ENCODE data around the gene SEL1L. TPM values are rescaled to one million over a fixed set of nuclear protein-coding genes. Genes with fewer than 3 reads are reported as not detected.

SEL1L gene
- polyA plus RNA-seq: 10 to 100 TPM; 29.3 to 41.7 (median 31.0) TPM

GRCh38 chr14:81533536-81534343 lies at the start of gene SEL1L:
TSS of gene SEL1L (minus strand) at chr14:81533853. CDS start at chr14:81533744, 109 bp downstream.
- peaks cover 38 to 67% of the 10 kb centered on the region in 2 donors for H3K4me1 Mint-ChIP-seq
- peak within 1 kb of the TSS; percentile 93 to 98 (median 95) for H3K4me3 Mint-ChIP-seq
- peak within 1 kb of the TSS; percentile 87 to 95 (median 92) for H3K27ac Mint-ChIP-seq

GRCh38 chr14:81582420-81582819 lies 48.8 kb upstream of the SEL1L start:
- Mint-ChIP-seq H3K36me3 (no peaks in the 10 kb centered on the region), H3K9me3 (peaks cover 0 to 7% (median 0%) of the 10 kb centered on the region in 6 donors), H3K4me1 (no peaks in the 10 kb centered on the region), H3K4me3 (no peak overlapping the region), H3K27ac (no peak overlapping the region), H3K27me3 (ENCODE audit: low read depth in 3 of 3) (peaks cover 0 to 4% (median 2%) of the 10 kb centered on the region in 3 donors)
- DNase-seq: no peak

More at GRCh38 chr14:81533536-81534343, at the start of gene SEL1L:
- peaks cover 0 to 4% (median 0%) of the 10 kb centered on the region in 3 donors for H3K36me3 Mint-ChIP-seq
- peaks cover 0 to 9% (median 3%) of the 10 kb centered on the region in 6 donors for H3K9me3 Mint-ChIP-seq
- H3K27me3 Mint-ChIP-seq (ENCODE audit: low read depth in 3 of 3): peaks cover 4 to 12% (median 8%) of the 10 kb centered on the region in 3 donors
- DNase-seq: peak; percentile 100

GRCh38 chr14:81579115-81579514 lies 45.5 kb upstream of the SEL1L start:
- Mint-ChIP-seq H3K36me3 (no peaks in the 10 kb centered on the region), H3K4me1 (no peaks in the 10 kb centered on the region), H3K27ac (no peak overlapping the region), H3K27me3 (ENCODE audit: low read depth in 3 of 3) (peaks cover 0 to 2% (median 2%) of the 10 kb centered on the region in 3 donors), H3K4me3 (no peak overlapping the region), H3K9me3 (peaks cover 0 to 6% (median 0%) of the 10 kb centered on the region in 6 donors)
- DNase-seq: no peak

GRCh38 chr14:81571437-81571836 lies 37.8 kb upstream of the SEL1L start:
- Mint-ChIP-seq H3K27ac (no peak overlapping the region), H3K9me3 (no peaks in the 10 kb centered on the region), H3K27me3 (ENCODE audit: low read depth in 3 of 3) (peaks cover 0 to 1% (median 0%) of the 10 kb centered on the region in 3 donors), H3K36me3 (no peaks in the 10 kb centered on the region), H3K4me1 (no peaks in the 10 kb centered on the region), H3K4me3 (no peak overlapping the region)
- DNase-seq: no peak

GRCh38 chr14:81567302-81567701 lies 33.6 kb upstream of the SEL1L start:
- Mint-ChIP-seq H3K27me3 (ENCODE audit: low read depth in 3 of 3) (peaks cover 0 to 5% (median 1%) of the 10 kb centered on the region in 3 donors), H3K36me3 (no peaks in the 10 kb centered on the region), H3K9me3 (no peaks in the 10 kb centered on the region), H3K4me1 (no peaks in the 10 kb centered on the region), H3K4me3 (no peak overlapping the region), H3K27ac (no peak overlapping the region)
- no peak for DNase-seq

GRCh38 chr14:81565441-81566290 lies 32.0 kb upstream of the SEL1L start:
- Mint-ChIP-seq H3K27me3 (ENCODE audit: low read depth in 3 of 3) (peaks cover 0 to 8% (median 1%) of the 10 kb centered on the region in 3 donors), H3K9me3 (no peaks in the 10 kb centered on the region), H3K4me1 (no peaks in the 10 kb centered on the region), H3K4me3 (no peak overlapping the region), H3K27ac (no peak overlapping the region), H3K36me3 (no peaks in the 10 kb centered on the region)
- DNase-seq: no peak

- Mint-ChIP-seq H3K9me3 (no peaks in the 10 kb centered on the region), H3K4me1 (no peaks in the 10 kb centered on the region), H3K36me3 (no peaks in the 10 kb centered on the region), H3K4me3 (no peak overlapping the region), H3K27ac (no peak overlapping the region), H3K27me3 (ENCODE audit: low read depth in 3 of 3) (peaks cover 0 to 10% (median 2%) of the 10 kb centered on the region in 3 donors)
- DNase-seq: no peak
Observed at GRCh38 chr14:81562818-81563217, 29.2 kb upstream of the SEL1L start.

- H3K27ac Mint-ChIP-seq: no peak overlapping the region
- H3K27me3 Mint-ChIP-seq (ENCODE audit: low read depth in 3 of 3): peaks cover 0 to 10% (median 2%) of the 10 kb centered on the region in 3 donors
- no peaks in the 10 kb centered on the region for H3K9me3 Mint-ChIP-seq
- no peak overlapping the region for H3K4me3 Mint-ChIP-seq
- no peaks in the 10 kb centered on the region for H3K36me3 Mint-ChIP-seq
- no peak for DNase-seq
- H3K4me1 Mint-ChIP-seq: no peaks in the 10 kb centered on the region
Observed at GRCh38 chr14:81561084-81561775, 27.6 kb upstream of the SEL1L start.

GRCh38 chr14:81559385-81559784 lies 25.7 kb upstream of the SEL1L start:
- DNase-seq: no peak
- Mint-ChIP-seq H3K36me3 (no peaks in the 10 kb centered on the region), H3K4me1 (no peaks in the 10 kb centered on the region), H3K9me3 (no peaks in the 10 kb centered on the region), H3K27me3 (ENCODE audit: low read depth in 3 of 3) (peaks cover 0 to 10% (median 2%) of the 10 kb centered on the region in 3 donors), H3K27ac (no peak overlapping the region), H3K4me3 (no peak overlapping the region)

- Mint-ChIP-seq H3K27me3 (ENCODE audit: low read depth in 3 of 3) (peaks cover 0 to 6% (median 6%) of the 10 kb centered on the region in 3 donors), H3K4me3 (no peak overlapping the region), H3K36me3 (no peaks in the 10 kb centered on the region), H3K9me3 (no peaks in the 10 kb centered on the region), H3K27ac (no peak overlapping the region), H3K4me1 (no peaks in the 10 kb centered on the region)
- no peak for DNase-seq
Observed at GRCh38 chr14:81557146-81557545, 23.5 kb upstream of the SEL1L start.

GRCh38 chr14:81555684-81556083 lies 22.0 kb upstream of the SEL1L start:
- Mint-ChIP-seq H3K4me3 (no peak overlapping the region), H3K27ac (no peak overlapping the region), H3K36me3 (no peaks in the 10 kb centered on the region), H3K9me3 (peaks cover 0 to 2% (median 0%) of the 10 kb centered on the region in 6 donors), H3K27me3 (ENCODE audit: low read depth in 3 of 3) (peaks cover 0 to 6% (median 2%) of the 10 kb centered on the region in 3 donors), H3K4me1 (no peaks in the 10 kb centered on the region)
- DNase-seq: no peak

GRCh38 chr14:81555051-81555450 lies 21.4 kb upstream of the SEL1L start:
- peaks cover 0 to 2% (median 0%) of the 10 kb centered on the region in 6 donors for H3K9me3 Mint-ChIP-seq
- no peaks in the 10 kb centered on the region for H3K4me1 Mint-ChIP-seq
- no peak for DNase-seq
- H3K27me3 Mint-ChIP-seq (ENCODE audit: low read depth in 3 of 3): peaks cover 0 to 4% (median 2%) of the 10 kb centered on the region in 3 donors
- no peaks in the 10 kb centered on the region for H3K36me3 Mint-ChIP-seq
- no peak overlapping the region for H3K4me3 Mint-ChIP-seq
- no peak overlapping the region for H3K27ac Mint-ChIP-seq

- no peak overlapping the region for H3K27ac Mint-ChIP-seq
- H3K36me3 Mint-ChIP-seq: no peaks in the 10 kb centered on the region
- no peak for DNase-seq
- peaks cover 0 to 2% (median 0%) of the 10 kb centered on the region in 6 donors for H3K9me3 Mint-ChIP-seq
- H3K27me3 Mint-ChIP-seq (ENCODE audit: low read depth in 3 of 3): peaks cover 4 to 8% (median 4%) of the 10 kb centered on the region in 3 donors
- H3K4me3 Mint-ChIP-seq: no peak overlapping the region
- H3K4me1 Mint-ChIP-seq: no peaks in the 10 kb centered on the region
Observed at GRCh38 chr14:81551471-81551870, 17.8 kb upstream of the SEL1L start.
